HCT116 (cell line): ENCODE data around the gene TRIM59.

ENCODE experiments used
- ATF3 ChIP-seq: IDR thresholded peaks from 2 replicates; pipeline ENCODE4 v1.6.1; 2012
- CTCF ChIP-seq, 3 experiments: fragments of 200-600 bp in 1 of 3; sonication (generic) in 1 of 3; IDR thresholded peaks in 2 of 3; conservative IDR thresholded peaks in 1 of 3; 2 replicates each; pipeline ENCODE4 v1.5.1; 2012 to 2017; ENCODE audit warnings: low read depth in 2 of 3, low read length in 2 of 3, antibody characterized with exemption in 1 of 3, borderline replicate concordance in 1 of 3, control low read depth in 1 of 3, mild to moderate bottlenecking in 1 of 3, mixed read lengths in 1 of 3, mixed run types in 1 of 3, moderate library complexity in 1 of 3; ENCODE audit not compliant: insufficient read depth in 1 of 3
- EZH2 ChIP-seq: fragments of 200-600 bp; sonication (generic); IDR thresholded peaks from 2 replicates; pipeline ENCODE4 v1.6.1; 2017; ENCODE audit warnings: antibody characterized with exemption, mixed run types
- MAX ChIP-seq: IDR thresholded peaks from 2 replicates; pipeline ENCODE4 v1.6.1; 2012
- POLR2A ChIP-seq: IDR thresholded peaks from 2 replicates; pipeline ENCODE4 v1.7.0; 2011; ENCODE audit warnings: borderline replicate concordance; ENCODE audit not compliant: insufficient read depth, insufficient read length; ENCODE audit errors: extremely low read depth
- POLR2AphosphoS5 ChIP-seq: IDR thresholded peaks from 2 replicates; pipeline ENCODE4 v1.6.1; 2011; ENCODE audit warnings: mild to moderate bottlenecking, low read depth, low read length, moderate library complexity
- REST ChIP-seq: IDR thresholded peaks from 2 replicates; pipeline ENCODE4 v1.6.1; 2012; ENCODE audit warnings: low read depth
- SIN3A ChIP-seq: IDR thresholded peaks from 2 replicates; pipeline ENCODE4 v1.6.1; 2012; ENCODE audit warnings: low read depth

- TF ChIP-seq POLR2A (no peak), CTCF (IDR thresholded peaks at IDR 0.05 in 2 of 3, conservative IDR thresholded peaks at IDR 0.05 in 1 of 3; ENCODE audit: borderline replicate concordance in 1 of 3, insufficient read depth in 1 of 3, low read depth in 2 of 3, low read length in 2 of 3) (no peak), REST (no peak), SIN3A (no peak), POLR2AphosphoS5 (no peak), ATF3 (no peak), EZH2 (no peak), MAX (no peak)
Observed at GRCh38 chr3:160435747-160436146, 13.8 kb downstream of the TRIM59 start.
